ENCODE data around the gene RPS6KC1.

- no peak for TF ChIP-seq ZNF592 (IDR thresholded peaks at IDR 0.05)
- no peak for TF ChIP-seq RFX5 (IDR thresholded peaks at IDR 0.05; ENCODE audit: low read depth, low read length)
- TF ChIP-seq, protein P1, sequence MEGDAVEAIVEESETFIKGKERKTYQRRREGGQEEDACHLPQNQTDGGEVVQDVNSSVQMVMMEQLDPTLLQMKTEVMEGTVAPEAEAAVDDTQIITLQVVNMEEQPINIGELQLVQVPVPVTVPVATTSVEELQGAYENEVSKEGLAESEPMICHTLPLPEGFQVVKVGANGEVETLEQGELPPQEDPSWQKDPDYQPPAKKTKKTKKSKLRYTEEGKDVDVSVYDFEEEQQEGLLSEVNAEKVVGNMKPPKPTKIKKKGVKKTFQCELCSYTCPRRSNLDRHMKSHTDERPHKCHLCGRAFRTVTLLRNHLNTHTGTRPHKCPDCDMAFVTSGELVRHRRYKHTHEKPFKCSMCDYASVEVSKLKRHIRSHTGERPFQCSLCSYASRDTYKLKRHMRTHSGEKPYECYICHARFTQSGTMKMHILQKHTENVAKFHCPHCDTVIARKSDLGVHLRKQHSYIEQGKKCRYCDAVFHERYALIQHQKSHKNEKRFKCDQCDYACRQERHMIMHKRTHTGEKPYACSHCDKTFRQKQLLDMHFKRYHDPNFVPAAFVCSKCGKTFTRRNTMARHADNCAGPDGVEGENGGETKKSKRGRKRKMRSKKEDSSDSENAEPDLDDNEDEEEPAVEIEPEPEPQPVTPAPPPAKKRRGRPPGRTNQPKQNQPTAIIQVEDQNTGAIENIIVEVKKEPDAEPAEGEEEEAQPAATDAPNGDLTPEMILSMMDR (IDR thresholded peaks at IDR 0.05 in 2 of 3, conservative IDR thresholded peaks at IDR 0.05 in 1 of 3; ENCODE audit: insufficient read depth in 2 of 3, low read depth in 1 of 3, low read length in 3 of 3) = no peak
- no peak for TF ChIP-seq ZBTB26 (CRISPR knock-in tag; IDR thresholded peaks at IDR 0.05)
- TF ChIP-seq EP300 (IDR thresholded peaks at IDR 0.05; ENCODE audit: low read length) = no peak
- TF ChIP-seq ZNF24 (IDR thresholded peaks at IDR 0.05) = no peak
- TF ChIP-seq ZNF212 (CRISPR knock-in tag; IDR thresholded peaks at IDR 0.05) = no peak
- TF ChIP-seq ZNF644 (tag; IDR thresholded peaks at IDR 0.05; ENCODE audit: low read depth) = no peak
- TF ChIP-seq POLR2A (conservative IDR thresholded peaks at IDR 0.05) = no peak
These were observed 9.8 kb downstream of the RPS6KC1 start for GRCh38 chr1:213060836-213061235.

Measured in K562 (cell line).